GM19395 (cell line): ENCODE measurements around the gene TAF4B.
"Not testable (repeated sequence)": the region's sequence is repeated elsewhere in the genome, so short reads cannot be mapped to it uniquely, and the experiment has no call there.

Experiments
- ATAC-seq: cut with Tn5 transposase; IDR thresholded peaks from one replicate; pipeline ENCODE4 v1.9.1; 2021; ENCODE audit warnings: mild to moderate bottlenecking, moderate library complexity; ENCODE audit not compliant: unreplicated experiment

The TAF4B gene

DNA sequence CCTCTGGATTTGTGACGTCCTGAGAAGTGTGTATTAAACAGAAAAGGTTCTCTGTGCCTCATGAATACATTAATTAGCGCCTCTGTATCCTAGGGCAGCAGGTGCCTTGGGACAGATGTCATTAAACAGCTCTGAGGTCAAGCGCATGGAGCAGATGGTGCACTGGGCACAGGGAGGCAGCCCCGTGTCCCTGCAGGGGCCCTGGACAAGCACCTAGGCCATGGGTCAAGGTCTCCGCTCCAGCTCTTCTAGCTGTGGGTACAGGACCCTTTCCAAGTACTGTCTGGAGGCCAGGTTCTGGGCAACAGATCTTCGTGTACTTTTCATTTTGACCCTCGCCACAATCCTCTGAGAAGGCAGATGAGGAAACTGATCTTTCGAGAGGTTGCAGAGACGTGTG lies 195.7 kb downstream of the TAF4B start:
- no peak for ATAC-seq

- peak; percentile 87 for ATAC-seq
Observed at GRCh38 chr18:26422472-26423162, 196.4 kb downstream of the TAF4B start.

DNA sequence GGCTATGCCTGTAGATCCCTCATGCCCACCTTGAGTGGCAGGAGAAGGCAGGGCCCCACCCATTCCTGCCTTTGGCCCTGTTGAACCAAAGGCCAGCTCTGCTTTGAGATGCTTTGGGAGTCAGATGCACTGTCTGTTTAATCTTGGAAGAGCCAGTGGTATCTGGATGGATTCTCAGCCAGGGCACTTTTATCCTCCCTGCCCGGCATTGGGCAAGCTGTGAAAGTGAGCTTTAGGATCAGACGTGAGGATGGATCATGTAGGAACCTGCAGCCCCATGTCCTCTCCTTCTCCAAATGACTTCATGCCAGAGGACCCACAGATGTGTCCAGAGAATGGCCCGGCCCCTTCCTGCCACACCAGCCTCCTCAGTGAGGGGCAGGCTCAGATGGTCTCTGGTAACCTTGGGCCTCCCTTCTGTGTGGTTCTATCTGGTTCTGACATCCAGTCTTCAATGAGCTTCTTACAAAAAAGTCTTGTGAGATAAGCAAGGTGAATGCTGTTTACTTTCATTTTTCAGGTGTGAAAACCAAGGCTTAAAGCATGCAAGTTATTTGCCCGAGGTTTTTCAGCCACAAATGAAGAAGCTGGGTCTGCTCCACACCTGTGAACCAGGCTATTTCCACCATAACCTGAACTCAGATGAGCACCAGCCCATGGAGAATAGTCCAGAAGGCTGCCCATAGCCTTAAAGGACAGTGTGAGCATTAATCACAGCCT lies 198.3 kb downstream of the TAF4B start:
- ATAC-seq = no peak

GRCh38 chr18:26425148-26425531 lies 198.9 kb downstream of the TAF4B start:
- no peak for ATAC-seq

- no peak for ATAC-seq
Observed at GRCh38 chr18:26429535-26430226, 203.4 kb downstream of the TAF4B start.

DNA sequence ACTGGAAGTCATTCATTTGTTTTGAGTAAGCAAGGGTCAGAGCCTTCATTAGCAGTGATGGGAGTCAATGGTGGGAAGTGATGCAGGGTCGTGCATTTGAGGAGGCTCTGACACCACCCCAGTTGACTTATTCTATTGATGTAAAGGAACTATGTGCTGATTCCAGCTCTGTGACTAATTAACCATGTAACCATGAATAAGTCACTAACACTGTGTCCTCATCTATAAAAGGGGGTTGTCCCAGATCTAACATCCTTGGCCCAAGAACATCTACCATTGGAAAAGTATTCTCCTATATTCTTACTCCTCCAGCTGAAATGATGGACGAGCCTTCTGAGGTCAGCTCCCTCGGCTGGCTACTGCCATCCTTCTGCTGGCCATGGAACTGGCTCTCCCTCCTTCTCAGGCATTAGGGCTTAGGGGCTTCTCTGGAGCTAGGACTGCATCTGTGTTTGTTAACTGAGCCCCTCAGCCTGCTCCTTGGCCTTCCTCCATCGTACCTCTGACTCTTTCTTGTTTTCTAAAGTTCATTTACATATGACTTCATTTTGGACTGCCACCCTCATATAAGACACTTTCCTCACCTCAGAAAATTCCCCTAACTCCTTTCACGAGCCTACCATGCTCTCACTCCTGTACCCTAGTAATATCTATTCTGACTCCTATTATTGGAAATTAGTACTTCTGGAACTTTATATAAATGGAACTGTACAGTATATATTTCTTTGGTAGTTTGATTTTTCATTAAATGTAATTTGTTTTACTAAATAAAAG lies 206.6 kb downstream of the TAF4B start:
- ATAC-seq = no peak

DNA sequence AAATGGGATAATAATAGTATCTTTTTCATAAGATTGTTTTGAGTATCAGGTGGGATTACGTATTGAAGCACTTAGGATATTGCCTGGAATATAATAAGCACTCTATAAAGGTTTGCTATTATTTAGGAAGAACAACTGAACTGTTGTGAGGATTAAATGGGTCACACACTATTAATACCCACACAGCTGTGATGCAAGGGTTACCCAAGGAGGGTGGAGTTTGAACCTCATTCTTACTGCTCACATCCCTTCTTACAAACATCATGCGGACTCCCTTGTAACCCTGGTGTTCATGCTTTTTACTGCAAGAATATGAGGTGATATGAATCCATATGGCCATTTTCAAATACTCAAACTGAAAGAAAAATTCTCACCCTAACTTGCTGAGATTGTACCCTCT lies 208.6 kb downstream of the TAF4B start:
- no peak for ATAC-seq

DNA sequence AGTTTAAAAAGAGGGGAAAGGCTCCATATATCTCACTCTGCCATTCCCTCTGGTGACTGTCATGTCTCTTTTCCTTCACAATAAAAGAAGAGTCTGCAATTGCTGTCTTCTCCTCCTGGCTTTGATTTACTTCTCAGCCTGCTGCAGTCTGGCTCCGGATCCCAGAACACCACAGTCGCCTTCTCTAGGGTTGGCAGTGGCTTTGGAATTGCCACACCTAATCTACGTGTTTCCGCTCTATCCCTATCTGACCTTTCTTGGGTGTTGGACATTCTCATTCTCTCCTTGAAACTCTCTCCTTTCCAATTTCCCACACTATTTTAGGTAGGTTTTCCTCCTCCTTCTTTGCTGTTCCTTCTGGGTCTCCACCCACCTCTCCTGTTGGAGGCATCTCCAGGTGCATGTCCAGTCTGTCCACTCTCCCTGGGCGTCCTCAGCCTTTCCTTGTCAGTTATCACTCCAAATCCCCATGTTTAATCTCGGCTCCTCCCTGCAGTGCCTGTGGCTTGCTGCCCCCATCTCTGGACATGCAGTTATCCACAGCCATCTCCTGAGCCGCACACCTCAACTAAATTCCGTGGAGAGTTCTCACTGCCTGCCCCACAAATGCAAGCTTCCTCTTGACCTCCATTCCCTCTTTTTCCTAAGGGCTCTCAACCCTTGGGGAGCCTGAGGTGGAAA lies 209.3 kb downstream of the TAF4B start:
- ATAC-seq = no peak

GRCh38 chr18:26436176-26437051 lies 210.2 kb downstream of the TAF4B start:
- no peak for ATAC-seq

DNA sequence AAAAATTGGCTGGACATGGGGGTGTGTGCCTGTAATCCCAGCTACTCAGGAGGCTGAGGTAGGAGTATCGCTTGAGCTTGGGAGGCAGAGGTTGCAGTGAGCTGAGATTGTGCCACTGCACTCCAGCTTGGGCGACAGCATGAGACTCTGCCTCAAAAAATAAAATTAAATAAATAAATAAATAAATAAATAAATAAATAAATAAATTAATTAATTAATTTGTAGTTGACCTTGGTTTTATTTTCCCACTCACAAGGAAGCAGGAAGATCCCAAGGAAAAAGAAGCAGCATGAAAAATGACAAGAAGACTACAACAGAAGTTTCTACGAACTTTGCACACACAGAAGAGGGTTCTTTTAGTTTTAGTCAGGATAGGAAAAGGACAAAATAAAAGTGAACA lies 211.4 kb downstream of the TAF4B start:
- ATAC-seq = not testable (repeated sequence)

DNA sequence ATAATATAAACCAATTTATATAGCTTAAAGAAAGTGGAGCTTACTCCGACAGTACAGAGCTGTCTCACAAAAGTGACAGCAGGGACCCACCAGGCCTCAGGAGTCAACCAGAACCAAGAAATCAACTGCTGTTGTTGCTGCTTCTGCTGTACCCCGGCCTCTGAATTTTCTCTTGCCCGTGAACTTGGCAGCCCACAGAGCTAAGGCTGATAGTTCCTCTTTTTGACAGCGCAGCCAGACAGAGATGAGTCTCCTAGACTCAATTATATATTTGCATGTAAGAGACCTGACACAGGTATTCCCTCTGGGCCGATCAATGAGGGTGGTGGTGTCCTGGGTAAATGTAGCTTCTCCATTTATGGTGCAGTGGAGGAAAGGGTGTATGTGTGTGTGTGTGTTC lies 212.7 kb downstream of the TAF4B start:
- ATAC-seq = peak; percentile 98

- ATAC-seq = no peak
Observed at GRCh38 chr18:26439537-26439936, 213.3 kb downstream of the TAF4B start.

- no peak for ATAC-seq
Observed at GRCh38 chr18:26440644-26441043, 214.4 kb downstream of the TAF4B start.
